ENCODE data around the gene ADGRB3. TPM values are rescaled to one million over a fixed set of nuclear protein-coding genes. Genes with fewer than 3 reads are reported as not detected.

The ADGRB3 gene
- total RNA-seq, 1 experiment from 2014 or later: 7.7 TPM

- no TSS peak for BruUV-seq (replicated peaks)
- intact Hi-C loops (cut with micrococcal nuclease; ENCODE audit: unreplicated experiment): no loop called here
Measured at GRCh38 chr6:69098910-69099309, 463.8 kb downstream of the ADGRB3 start.

DNA sequence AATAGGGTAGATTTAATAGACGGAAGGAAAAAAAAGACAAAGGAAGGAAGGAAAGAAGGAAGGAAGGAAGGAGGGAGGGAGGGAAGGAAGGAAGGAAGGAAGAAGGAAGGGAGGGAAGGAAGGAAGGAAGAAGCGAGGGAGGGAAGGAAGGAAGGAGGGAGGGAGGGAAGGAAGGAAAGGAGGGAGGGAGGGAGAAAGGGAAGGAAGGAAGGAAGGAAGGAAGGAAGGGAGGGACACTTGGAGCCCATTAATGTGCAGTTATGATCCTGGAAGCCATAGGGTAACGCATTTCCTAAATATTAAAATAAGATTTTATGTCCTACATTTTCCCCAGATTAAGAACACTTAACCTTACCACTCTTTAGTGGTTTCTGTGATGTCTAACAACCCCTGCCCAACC is 465.7 kb downstream of the ADGRB3 start:
- intact Hi-C loops (cut with micrococcal nuclease; ENCODE audit: unreplicated experiment): no loop called here
- Histone ChIP-seq H3K36me3 (ENCODE audit: insufficient read depth, low read length, poor library complexity, severe bottlenecking) (no peaks in the 10 kb centered on the region), H3K4me1 (ENCODE audit: insufficient read depth, low read length, poor library complexity, severe bottlenecking) (no peaks in the 10 kb centered on the region), H3K27me3 (replicated peaks; ENCODE audit: insufficient read depth, low read depth, low read length, poor library complexity) (no peaks in the 10 kb centered on the region), H3K4me3 (ENCODE audit: low read depth, low read length, poor library complexity, severe bottlenecking) (no peak overlapping the region), H3K9me3 (ENCODE audit: low read depth, low read length, poor library complexity, severe bottlenecking) (no peaks in the 10 kb centered on the region), H3K27ac (ENCODE audit: low read depth, low read length, poor library complexity, severe bottlenecking) (no peak overlapping the region)
- BruUV-seq (replicated peaks): no TSS peak
- POLR2A ChIA-PET (ENCODE audit: low non-redundant PET): no interaction called here
- no peak for TF ChIP-seq CTCF (conservative IDR thresholded peaks at IDR 0.05; ENCODE audit: low read depth, low read length)
- no peak for TF ChIP-seq EZH2 (IDR thresholded peaks at IDR 0.05; ENCODE audit: borderline replicate concordance, low read depth, low read length, poor library complexity, severe bottlenecking)
- CTCF ChIA-PET: no interaction called here
- DNase-seq (ENCODE audit: low spot score): no peak

More at GRCh38 chr6:69098910-69099309, 463.8 kb downstream of the ADGRB3 start:
- ChIA-PET POLR2A (ENCODE audit: low non-redundant PET) (no interaction called here), CTCF (no interaction called here)
- TF ChIP-seq CTCF (conservative IDR thresholded peaks at IDR 0.05; ENCODE audit: low read depth, low read length) (0 out of 2 replicates have a peak, but pooled peaks have one; percentile 22), EZH2 (IDR thresholded peaks at IDR 0.05; ENCODE audit: borderline replicate concordance, low read depth, low read length, poor library complexity, severe bottlenecking) (no peak)
- no peaks in the 10 kb centered on the region for H3K36me3 ChIP-seq (ENCODE audit: insufficient read depth, low read length, poor library complexity, severe bottlenecking)
- H3K27me3 ChIP-seq (replicated peaks; ENCODE audit: insufficient read depth, low read depth, low read length, poor library complexity): no peaks in the 10 kb centered on the region
- H3K9me3 ChIP-seq (ENCODE audit: low read depth, low read length, poor library complexity, severe bottlenecking): no peaks in the 10 kb centered on the region
- no peak overlapping the region for H3K27ac ChIP-seq (ENCODE audit: low read depth, low read length, poor library complexity, severe bottlenecking)
- H3K4me3 ChIP-seq (ENCODE audit: low read depth, low read length, poor library complexity, severe bottlenecking): no peak overlapping the region
- peak; percentile 15 for DNase-seq (ENCODE audit: low spot score)
- H3K4me1 ChIP-seq (ENCODE audit: insufficient read depth, low read length, poor library complexity, severe bottlenecking): no peaks in the 10 kb centered on the region

GRCh38 chr6:69102416-69102815 is 467.3 kb downstream of the ADGRB3 start:
- TF ChIP-seq CTCF (conservative IDR thresholded peaks at IDR 0.05; ENCODE audit: low read depth, low read length) (no peak), EZH2 (IDR thresholded peaks at IDR 0.05; ENCODE audit: borderline replicate concordance, low read depth, low read length, poor library complexity, severe bottlenecking) (no peak)
- POLR2A ChIA-PET (ENCODE audit: low non-redundant PET): no interaction called here
- H3K9me3 ChIP-seq (ENCODE audit: low read depth, low read length, poor library complexity, severe bottlenecking): no peaks in the 10 kb centered on the region
- no peak for DNase-seq (ENCODE audit: low spot score)
- H3K4me1 ChIP-seq (ENCODE audit: insufficient read depth, low read length, poor library complexity, severe bottlenecking): no peaks in the 10 kb centered on the region
- H3K27me3 ChIP-seq (replicated peaks; ENCODE audit: insufficient read depth, low read depth, low read length, poor library complexity): no peaks in the 10 kb centered on the region
- no peak overlapping the region for H3K4me3 ChIP-seq (ENCODE audit: low read depth, low read length, poor library complexity, severe bottlenecking)
- CTCF ChIA-PET: no interaction called here
- H3K36me3 ChIP-seq (ENCODE audit: insufficient read depth, low read length, poor library complexity, severe bottlenecking): no peaks in the 10 kb centered on the region
- H3K27ac ChIP-seq (ENCODE audit: low read depth, low read length, poor library complexity, severe bottlenecking): no peak overlapping the region
- intact Hi-C loops (cut with micrococcal nuclease; ENCODE audit: unreplicated experiment): no loop called here
- BruUV-seq (replicated peaks): no TSS peak

Measured in A673 (cell line).